ENCODE results near the gene SMYD3. TPM values are rescaled to one million over a fixed set of nuclear protein-coding genes. Genes with fewer than 3 reads are reported as not detected.

Gene SMYD3
- total and polyA plus RNA-seq, 9 of the 15 experiments (the other 6 are each of a cell fraction or from before 2014, with no cell fraction given): 128 to 440 (median 197) TPM

DNA sequence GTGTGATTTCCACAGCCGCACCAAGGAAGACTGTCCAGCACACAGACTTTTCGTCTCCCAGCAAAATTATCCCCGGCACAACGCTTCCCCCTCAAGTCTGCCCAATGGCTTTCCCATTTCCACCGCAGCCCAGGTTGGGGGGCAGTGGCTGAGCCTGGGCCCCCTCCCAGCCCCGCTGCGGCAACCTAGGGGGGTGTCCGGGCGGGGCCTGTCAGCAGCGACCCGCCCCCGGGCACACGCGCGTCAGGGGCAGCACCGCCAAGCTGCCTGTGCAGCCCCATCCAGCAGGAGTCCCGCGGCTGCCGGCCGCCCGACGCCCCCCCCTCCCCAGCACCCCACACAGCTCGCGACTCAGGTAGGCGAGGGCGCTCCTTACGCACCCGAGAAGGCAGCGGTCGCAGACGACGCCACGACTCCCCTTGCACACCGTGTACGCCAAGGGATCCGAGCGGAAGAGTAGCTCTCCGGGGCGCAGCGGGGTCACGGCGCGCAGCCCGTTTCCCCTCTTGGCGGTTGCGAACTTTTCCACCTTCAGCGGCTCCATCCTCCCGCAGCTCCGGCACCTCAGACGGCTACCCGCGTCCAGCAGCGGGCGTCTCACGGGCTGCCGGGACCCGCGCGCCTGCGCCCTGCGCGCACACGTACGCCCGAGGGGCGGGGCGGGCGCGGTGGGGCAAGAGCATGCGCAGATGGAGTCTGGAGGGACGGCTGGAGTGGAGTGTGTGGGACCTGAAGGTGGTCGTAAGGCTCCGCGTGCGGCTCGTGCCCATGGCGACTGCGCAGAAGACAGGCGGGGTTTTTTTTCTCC, at the start of gene SMYD3 (continued):
- TF ChIP-seq, protein P1, sequence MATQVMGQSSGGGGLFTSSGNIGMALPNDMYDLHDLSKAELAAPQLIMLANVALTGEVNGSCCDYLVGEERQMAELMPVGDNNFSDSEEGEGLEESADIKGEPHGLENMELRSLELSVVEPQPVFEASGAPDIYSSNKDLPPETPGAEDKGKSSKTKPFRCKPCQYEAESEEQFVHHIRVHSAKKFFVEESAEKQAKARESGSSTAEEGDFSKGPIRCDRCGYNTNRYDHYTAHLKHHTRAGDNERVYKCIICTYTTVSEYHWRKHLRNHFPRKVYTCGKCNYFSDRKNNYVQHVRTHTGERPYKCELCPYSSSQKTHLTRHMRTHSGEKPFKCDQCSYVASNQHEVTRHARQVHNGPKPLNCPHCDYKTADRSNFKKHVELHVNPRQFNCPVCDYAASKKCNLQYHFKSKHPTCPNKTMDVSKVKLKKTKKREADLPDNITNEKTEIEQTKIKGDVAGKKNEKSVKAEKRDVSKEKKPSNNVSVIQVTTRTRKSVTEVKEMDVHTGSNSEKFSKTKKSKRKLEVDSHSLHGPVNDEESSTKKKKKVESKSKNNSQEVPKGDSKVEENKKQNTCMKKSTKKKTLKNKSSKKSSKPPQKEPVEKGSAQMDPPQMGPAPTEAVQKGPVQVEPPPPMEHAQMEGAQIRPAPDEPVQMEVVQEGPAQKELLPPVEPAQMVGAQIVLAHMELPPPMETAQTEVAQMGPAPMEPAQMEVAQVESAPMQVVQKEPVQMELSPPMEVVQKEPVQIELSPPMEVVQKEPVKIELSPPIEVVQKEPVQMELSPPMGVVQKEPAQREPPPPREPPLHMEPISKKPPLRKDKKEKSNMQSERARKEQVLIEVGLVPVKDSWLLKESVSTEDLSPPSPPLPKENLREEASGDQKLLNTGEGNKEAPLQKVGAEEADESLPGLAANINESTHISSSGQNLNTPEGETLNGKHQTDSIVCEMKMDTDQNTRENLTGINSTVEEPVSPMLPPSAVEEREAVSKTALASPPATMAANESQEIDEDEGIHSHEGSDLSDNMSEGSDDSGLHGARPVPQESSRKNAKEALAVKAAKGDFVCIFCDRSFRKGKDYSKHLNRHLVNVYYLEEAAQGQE (IDR thresholded peaks at IDR 0.05; ENCODE audit: borderline replicate concordance): 0 out of 2 replicates have a peak, but pooled peaks have one; percentile 9
- TF ChIP-seq, protein P1 (CRISPR knock-in tag; IDR thresholded peaks at IDR 0.05; ENCODE audit: low read depth): no peak; the same call in 1 of the 2 replicates
- TF ChIP-seq, protein P2, sequence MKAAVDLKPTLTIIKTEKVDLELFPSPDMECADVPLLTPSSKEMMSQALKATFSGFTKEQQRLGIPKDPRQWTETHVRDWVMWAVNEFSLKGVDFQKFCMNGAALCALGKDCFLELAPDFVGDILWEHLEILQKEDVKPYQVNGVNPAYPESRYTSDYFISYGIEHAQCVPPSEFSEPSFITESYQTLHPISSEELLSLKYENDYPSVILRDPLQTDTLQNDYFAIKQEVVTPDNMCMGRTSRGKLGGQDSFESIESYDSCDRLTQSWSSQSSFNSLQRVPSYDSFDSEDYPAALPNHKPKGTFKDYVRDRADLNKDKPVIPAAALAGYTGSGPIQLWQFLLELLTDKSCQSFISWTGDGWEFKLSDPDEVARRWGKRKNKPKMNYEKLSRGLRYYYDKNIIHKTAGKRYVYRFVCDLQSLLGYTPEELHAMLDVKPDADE (conservative IDR thresholded peaks at IDR 0.05; ENCODE audit: control insufficient read depth, low read depth, low read length): 0 out of 2 replicates have a peak, but pooled peaks have one; percentile 12
- TF ChIP-seq HNRNPLL (IDR thresholded peaks at IDR 0.05; ENCODE audit: low read depth, low read length, poor library complexity, severe bottlenecking) (peak; percentile 85), KDM5B (IDR thresholded peaks at IDR 0.05; ENCODE audit: insufficient replicate concordance, low read depth, low read length) (peak; percentile 78), ZNF445 (CRISPR knock-in tag; IDR thresholded peaks at IDR 0.05; ENCODE audit: low read depth) (no peak), BACH1 (tag; IDR thresholded peaks at IDR 0.05) (no peak), CHD1 (IDR thresholded peaks at IDR 0.05; ENCODE audit: low read length) (no peak)
- TF ChIP-seq, protein P3, sequence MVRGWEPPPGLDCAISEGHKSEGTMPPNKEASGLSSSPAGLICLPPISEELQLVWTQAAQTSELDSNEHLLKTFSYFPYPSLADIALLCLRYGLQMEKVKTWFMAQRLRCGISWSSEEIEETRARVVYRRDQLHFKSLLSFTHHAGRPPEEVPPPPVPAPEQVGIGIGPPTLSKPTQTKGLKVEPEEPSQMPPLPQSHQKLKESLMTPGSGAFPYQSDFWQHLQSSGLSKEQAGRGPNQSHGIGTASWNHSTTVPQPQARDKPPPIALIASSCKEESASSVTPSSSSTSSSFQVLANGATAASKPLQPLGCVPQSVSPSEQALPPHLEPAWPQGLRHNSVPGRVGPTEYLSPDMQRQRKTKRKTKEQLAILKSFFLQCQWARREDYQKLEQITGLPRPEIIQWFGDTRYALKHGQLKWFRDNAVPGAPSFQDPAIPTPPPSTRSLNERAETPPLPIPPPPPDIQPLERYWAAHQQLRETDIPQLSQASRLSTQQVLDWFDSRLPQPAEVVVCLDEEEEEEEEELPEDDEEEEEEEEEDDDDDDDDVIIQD (CRISPR knock-in tag; IDR thresholded peaks at IDR 0.05): no peak
- TF ChIP-seq, protein P4, sequence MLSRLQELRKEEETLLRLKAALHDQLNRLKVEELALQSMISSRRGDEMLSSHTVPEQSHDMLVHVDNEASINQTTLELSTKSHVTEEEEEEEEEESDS (CRISPR knock-in tag; IDR thresholded peaks at IDR 0.05): no peak
- TF ChIP-seq, protein P5, sequence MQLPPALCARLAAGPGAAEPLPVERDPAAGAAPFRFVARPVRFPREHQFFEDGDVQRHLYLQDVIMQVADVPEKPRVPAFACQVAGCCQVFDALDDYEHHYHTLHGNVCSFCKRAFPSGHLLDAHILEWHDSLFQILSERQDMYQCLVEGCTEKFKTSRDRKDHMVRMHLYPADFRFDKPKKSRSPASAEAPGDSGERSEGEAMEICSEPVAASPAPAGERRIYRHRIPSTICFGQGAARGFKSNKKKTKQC (CRISPR knock-in tag; IDR thresholded peaks at IDR 0.05): 0 out of 2 replicates have a peak, but pooled peaks have one; percentile 51
- TF ChIP-seq, protein P6, sequence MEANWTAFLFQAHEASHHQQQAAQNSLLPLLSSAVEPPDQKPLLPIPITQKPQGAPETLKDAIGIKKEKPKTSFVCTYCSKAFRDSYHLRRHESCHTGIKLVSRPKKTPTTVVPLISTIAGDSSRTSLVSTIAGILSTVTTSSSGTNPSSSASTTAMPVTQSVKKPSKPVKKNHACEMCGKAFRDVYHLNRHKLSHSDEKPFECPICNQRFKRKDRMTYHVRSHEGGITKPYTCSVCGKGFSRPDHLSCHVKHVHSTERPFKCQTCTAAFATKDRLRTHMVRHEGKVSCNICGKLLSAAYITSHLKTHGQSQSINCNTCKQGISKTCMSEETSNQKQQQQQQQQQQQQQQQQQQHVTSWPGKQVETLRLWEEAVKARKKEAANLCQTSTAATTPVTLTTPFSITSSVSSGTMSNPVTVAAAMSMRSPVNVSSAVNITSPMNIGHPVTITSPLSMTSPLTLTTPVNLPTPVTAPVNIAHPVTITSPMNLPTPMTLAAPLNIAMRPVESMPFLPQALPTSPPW (CRISPR knock-in tag; IDR thresholded peaks at IDR 0.05): peak; percentile 90

All from K562 (cell line).